Measurements from ENCODE around the gene NUBPL.

NUBPL gene

DNA sequence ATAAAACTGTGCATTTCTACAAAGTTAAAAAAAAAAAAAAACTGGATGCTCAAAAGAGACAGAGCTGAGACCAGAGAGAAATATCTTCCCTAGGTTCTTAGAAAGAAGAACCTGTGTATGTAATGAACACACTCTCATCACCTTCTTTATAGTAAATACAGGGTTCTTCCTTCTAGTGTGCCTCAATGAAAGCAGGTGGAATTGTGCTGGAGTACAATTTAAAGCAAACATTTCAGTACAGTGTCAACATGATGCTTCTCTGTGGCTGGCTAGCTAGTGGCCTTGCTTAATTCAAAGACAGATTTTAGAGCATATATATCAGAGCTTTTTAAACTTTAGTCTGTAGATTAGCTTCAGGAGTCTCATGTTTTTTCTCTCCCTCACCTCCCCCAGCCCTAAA lies 266.1 kb downstream of the NUBPL start:
- ChIA-PET CTCF (no interaction called here), POLR2A (no interaction called here)
- no peak for DNase-seq (ENCODE audit: extremely low spot score)
- TF ChIP-seq, protein P1, sequence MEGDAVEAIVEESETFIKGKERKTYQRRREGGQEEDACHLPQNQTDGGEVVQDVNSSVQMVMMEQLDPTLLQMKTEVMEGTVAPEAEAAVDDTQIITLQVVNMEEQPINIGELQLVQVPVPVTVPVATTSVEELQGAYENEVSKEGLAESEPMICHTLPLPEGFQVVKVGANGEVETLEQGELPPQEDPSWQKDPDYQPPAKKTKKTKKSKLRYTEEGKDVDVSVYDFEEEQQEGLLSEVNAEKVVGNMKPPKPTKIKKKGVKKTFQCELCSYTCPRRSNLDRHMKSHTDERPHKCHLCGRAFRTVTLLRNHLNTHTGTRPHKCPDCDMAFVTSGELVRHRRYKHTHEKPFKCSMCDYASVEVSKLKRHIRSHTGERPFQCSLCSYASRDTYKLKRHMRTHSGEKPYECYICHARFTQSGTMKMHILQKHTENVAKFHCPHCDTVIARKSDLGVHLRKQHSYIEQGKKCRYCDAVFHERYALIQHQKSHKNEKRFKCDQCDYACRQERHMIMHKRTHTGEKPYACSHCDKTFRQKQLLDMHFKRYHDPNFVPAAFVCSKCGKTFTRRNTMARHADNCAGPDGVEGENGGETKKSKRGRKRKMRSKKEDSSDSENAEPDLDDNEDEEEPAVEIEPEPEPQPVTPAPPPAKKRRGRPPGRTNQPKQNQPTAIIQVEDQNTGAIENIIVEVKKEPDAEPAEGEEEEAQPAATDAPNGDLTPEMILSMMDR (IDR thresholded peaks at IDR 0.05; ENCODE audit: control extremely low read depth, extremely low read depth, low read depth, missing control alignments): no peak

DNA sequence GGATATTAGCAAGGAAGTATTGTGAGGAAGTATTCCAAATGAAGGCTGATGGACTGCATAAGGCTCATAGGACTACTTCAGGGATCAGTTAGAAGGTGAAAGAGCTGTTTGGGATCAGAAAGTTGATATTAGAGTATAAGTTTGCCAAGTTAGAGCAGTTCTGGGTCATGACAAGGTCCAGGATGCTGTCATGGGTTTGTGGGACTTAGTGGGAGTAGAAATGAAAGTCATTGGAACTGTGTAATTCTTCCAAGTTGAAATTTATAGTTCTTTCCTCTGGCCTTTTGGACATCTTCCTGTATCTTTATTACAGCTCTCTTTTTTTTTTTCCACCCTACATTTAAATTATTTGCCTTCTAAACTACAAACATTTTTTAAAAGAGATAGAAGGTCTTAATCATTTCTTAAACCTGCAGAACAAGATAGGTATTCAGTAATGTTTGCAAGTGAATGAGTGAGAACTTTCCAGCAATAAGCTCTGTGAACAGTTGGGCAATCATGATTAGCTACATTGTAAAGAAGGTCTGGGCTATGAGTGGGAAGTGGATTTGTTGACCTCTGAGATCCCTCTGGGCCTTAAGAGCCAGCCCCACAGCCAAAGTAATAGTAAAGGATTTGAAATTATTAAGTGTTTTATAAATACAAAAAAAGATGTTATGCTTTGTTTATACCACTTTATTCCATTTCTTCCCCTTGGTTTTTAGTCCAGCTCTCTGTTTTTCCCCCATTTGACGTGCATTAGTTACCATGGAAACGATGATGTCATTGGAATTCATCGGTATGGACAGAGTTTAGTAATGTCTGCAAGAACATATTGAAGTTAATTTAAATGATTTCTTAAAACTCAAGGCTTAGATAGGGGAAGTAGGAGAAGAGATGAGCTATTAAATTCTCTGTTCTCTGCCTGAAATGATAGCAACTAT lies 268.0 kb downstream of the NUBPL start:
- POLR2A ChIA-PET: no interaction called here
- TF ChIP-seq, protein P1 (IDR thresholded peaks at IDR 0.05; ENCODE audit: control extremely low read depth, extremely low read depth, low read depth, missing control alignments): no peak
- DNase-seq (ENCODE audit: extremely low spot score): no peak
- CTCF ChIA-PET: interaction anchor here (1.0 kb wide), 2 partner anchors 14 to 53 kb away, joined by 3 read pairs; no protein-coding TSS in a partner anchor

DNA sequence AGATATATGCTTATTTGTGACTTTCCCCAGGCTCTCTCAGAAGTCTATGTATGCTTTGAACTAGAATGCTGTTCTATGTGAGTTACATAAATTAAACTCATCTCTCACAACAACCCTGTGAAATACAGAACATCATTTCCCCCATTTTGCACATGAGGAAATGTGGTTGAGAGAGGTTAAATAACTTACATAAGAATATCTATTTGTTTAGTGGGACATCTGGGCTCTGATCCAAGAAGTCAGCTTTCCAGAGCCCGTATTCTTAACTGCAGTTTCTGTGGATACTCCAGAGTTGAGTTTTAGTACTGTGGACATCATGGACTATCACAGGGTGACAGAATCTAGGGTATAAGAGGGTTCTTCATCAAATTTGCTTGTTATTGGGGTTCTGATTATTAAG lies 273.4 kb downstream of the NUBPL start:
- DNase-seq (ENCODE audit: extremely low spot score): no peak
- POLR2A ChIA-PET: no interaction called here
- CTCF ChIA-PET: no interaction called here
- TF ChIP-seq, protein P1 (IDR thresholded peaks at IDR 0.05; ENCODE audit: control extremely low read depth, extremely low read depth, low read depth, missing control alignments): no peak

DNA sequence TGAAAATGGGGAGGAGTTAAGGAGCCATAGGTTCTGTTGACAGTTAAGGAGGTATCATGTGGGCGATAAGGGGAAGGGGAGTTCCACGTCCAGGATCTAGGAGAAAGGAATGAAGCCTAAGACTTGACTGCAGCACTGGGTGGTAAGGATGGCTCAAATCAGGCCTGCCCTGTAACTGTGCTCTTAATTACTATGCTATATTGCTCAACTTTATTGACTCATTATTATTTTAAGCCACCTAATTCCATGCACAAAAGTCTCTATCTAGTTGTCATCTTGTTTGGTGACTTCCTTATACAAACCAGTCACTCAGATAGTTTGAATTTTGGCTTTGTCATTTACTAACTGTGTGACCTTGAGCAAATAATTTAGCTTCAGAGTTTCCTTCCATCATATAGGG lies 273.8 kb downstream of the NUBPL start:
- TF ChIP-seq, protein P1 (IDR thresholded peaks at IDR 0.05; ENCODE audit: control extremely low read depth, extremely low read depth, low read depth, missing control alignments): no peak
- POLR2A ChIA-PET: no interaction called here
- DNase-seq (ENCODE audit: extremely low spot score): no peak
- CTCF ChIA-PET: interaction anchor here (2.8 kb wide), 1 partner anchor 11 kb away, joined by 10 read pairs; no protein-coding TSS in a partner anchor

DNA sequence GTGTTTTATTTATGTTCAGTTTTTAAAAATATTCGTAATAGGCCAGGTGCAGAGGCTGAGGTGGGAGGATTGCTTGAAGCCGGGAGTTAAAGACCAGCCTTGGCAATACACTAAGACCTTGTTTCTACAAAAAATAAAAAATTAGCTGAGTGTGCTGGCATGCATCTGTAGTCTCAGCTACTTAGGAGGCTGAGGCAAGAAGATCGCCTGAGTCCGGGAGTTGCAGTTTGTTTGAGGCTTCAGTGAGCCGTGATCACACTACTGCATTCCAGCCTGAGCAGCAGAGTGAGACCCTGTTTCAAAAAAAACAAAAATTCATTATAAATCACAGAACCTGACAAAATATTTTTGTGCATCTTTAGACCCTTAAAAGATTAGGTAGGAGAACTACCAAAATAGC lies 275.8 kb downstream of the NUBPL start:
- POLR2A ChIA-PET: no interaction called here
- TF ChIP-seq, protein P1 (IDR thresholded peaks at IDR 0.05; ENCODE audit: control extremely low read depth, extremely low read depth, low read depth, missing control alignments): no peak
- no peak for DNase-seq (ENCODE audit: extremely low spot score)
- CTCF ChIA-PET: interaction anchor here (0.7 to 2.8 kb wide), 3 partner anchors 13 to 22 kb away, joined by 3 to 10 read pairs (median 3); no protein-coding TSS in a partner anchor

DNA sequence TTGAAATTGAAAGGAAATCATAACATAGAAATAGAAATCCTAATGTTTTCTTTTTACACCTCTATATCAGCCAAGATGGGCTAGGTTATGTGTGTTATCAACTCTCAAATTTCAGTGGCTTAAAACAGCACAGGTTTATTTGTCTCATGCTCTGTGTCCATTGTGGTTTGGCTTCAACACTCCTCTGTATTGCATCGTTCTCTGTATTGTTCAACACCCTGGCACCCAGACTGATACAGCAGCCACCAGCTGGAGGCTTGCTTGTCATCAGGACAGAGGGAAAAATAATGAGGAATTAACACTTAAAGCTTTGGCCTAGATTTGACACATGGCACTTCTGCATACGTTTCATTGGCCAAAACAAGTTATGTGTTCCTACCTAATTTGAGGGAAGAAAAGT lies 281.7 kb downstream of the NUBPL start:
- TF ChIP-seq, protein P1 (IDR thresholded peaks at IDR 0.05; ENCODE audit: control extremely low read depth, extremely low read depth, low read depth, missing control alignments): no peak
- DNase-seq (ENCODE audit: extremely low spot score): no peak
- ChIA-PET POLR2A (no interaction called here), CTCF (interaction anchor here (0.8 to 1.0 kb wide), 2 partner anchors 14 to 84 kb away, joined by 3 read pairs; no protein-coding TSS in a partner anchor)

Measured in GM10248 (cell line).